Measurements from ENCODE around the gene CASP8AP2. TPM values are rescaled to one million over a fixed set of nuclear protein-coding genes. Genes with fewer than 3 reads are reported as not detected.

Gene CASP8AP2
- polyA plus RNA-seq, 3 donors from 2014 or later = 7.8 to 52.1 (median 19.5) TPM

GRCh38 chr6:89917216-89917615, 87.5 kb downstream of the CASP8AP2 start:
- H3K9me3 Mint-ChIP-seq = peaks cover 6 to 20% (median 13%) of the 10 kb centered on the region in 6 donors
- H3K27ac Mint-ChIP-seq = no peak overlapping the region
- H3K27me3 Mint-ChIP-seq (ENCODE audit: low read depth in 3 of 3) = peaks cover 1 to 5% (median 3%) of the 10 kb centered on the region in 3 donors
- H3K4me1 Mint-ChIP-seq = no peaks in the 10 kb centered on the region
- no peak for DNase-seq
- H3K36me3 Mint-ChIP-seq = peaks cover 5 to 13% (median 9%) of the 10 kb centered on the region in 3 donors
- H3K4me3 Mint-ChIP-seq = no peak overlapping the region

GRCh38 chr6:89917801-89918366, 88.2 kb downstream of the CASP8AP2 start:
- Mint-ChIP-seq H3K4me3 (no peak overlapping the region), H3K36me3 (peaks cover 5 to 13% (median 9%) of the 10 kb centered on the region in 3 donors)

More at GRCh38 chr6:89917801-89918366, 88.2 kb downstream of the CASP8AP2 start:
- Mint-ChIP-seq H3K27ac (no peak overlapping the region), H3K9me3 (peaks cover 6 to 20% (median 13%) of the 10 kb centered on the region in 6 donors), H3K27me3 (ENCODE audit: low read depth in 3 of 3) (peaks cover 1 to 8% (median 3%) of the 10 kb centered on the region in 3 donors), H3K4me1 (no peaks in the 10 kb centered on the region)
- no peak for DNase-seq

Other genes with a start within 250 kb of the CASP8AP2 start
- 10 to 100 TPM; 56.5 to 69.4 (median 66.8) TPM for gene LYRM2, start 191.1 kb upstream of the CASP8AP2 start, polyA plus RNA-seq
- gene MDN1, start 10.1 kb upstream of the CASP8AP2 start, polyA plus RNA-seq = 1 to 10 TPM; 2.6 to 9.3 (median 3.1) TPM
- gene GJA10, start 64.6 kb downstream of the CASP8AP2 start, polyA plus RNA-seq = not detected